Activated CD8-positive, alpha-beta memory T cell treated with anti-CD3 and anti-CD28 coated beads, Interleukin-2, amount 50 U/mL, for 24 hours (primary cell): ENCODE measurements around the gene CHRDL2.
"Not testable (repeated sequence)": the region's sequence is repeated elsewhere in the genome, so short reads cannot be mapped to it uniquely, and the experiment has no call there.

Source experiments
- DNase-seq: peaks from one replicate; pipeline ENCODE4 v3.0.0-alpha.2; 2020; ENCODE audit errors: extremely low read depth

CHRDL2 gene

DNA sequence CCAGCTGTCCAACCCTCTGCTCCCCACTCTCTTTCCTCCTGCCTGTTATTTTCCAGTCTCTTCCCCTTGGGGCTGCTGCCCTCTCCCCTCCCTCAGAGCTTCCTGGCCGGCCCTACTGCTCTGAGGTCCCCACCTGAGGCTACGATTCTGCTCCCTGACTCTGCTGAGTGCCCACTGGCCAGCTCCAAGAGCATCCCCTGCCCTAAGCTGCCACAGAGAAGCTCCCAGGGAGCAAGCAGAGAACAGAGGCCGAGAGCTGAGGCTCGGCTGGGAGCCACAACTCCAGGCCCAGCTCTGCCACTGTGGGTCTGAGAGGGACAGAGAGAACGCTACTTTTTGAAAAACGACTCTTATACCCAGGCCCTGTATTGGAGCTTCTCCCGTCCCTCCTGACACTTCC lies 61.1 kb downstream of the CHRDL2 start:
- DNase-seq = no peak

DNA sequence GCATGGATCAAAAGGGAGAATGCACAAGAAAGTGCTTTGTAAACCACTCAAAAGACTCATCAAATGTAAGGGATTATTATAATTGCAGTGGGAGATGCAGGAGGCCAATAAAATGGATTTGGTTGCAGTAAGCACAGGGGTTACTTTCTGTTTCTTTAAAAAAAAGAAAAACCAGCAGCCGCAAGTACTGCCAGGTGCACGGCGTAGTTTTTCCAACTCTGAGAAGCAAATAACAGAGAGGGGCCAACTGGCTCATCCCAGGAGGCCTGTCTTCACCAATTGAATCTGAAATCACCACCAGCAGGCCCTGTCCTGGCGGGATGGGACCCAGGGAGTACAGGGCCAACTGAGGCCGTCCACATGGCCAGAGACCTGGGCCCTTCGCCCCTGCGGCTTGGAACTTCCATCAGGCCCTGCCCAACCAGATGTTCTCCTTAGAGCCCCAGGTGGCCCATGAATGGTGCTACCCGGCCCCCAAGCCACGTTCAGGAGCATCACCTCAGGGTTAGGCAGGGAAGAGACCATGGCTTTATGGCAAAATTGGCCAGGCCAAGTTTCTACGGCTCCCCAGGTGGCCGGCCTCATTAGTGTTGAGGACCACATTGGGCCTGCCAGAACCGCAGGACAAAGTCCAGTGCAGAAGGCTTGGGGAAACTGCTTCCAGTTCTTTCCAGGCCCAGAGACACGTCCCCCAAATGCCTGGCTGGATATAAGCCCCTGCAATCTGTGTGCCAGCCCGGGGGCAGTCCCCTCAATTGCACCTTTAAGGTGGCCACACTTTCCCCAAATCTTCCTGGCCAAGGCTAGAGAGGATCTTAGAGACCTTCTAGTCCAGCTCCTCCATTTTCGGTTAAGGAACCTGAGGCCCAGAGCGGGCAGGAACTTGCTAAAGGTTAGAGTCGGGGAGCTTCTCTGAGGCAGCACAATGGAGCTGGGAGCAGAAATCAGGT lies 61.7 kb downstream of the CHRDL2 start:
- DNase-seq = no peak

DNA sequence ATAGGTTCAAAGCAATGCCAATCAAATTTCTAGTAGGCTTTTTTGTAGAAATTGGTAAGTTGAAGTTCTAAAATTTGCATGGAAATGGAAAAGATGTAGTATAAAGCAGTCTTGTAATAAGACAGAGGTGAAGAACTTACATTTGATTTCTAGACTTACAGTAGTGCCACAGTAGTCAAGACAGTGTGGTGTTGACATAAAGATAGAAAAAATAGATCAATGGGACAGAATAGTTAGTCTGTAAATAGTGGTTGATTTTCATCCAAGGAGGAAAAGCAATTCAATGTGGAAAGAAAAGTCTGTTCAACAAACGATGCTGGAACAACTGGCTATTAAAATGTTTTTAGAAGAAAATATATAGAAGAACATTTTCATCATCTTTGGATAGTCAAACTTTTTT lies 67.9 kb downstream of the CHRDL2 start:
- no peak for DNase-seq

DNA sequence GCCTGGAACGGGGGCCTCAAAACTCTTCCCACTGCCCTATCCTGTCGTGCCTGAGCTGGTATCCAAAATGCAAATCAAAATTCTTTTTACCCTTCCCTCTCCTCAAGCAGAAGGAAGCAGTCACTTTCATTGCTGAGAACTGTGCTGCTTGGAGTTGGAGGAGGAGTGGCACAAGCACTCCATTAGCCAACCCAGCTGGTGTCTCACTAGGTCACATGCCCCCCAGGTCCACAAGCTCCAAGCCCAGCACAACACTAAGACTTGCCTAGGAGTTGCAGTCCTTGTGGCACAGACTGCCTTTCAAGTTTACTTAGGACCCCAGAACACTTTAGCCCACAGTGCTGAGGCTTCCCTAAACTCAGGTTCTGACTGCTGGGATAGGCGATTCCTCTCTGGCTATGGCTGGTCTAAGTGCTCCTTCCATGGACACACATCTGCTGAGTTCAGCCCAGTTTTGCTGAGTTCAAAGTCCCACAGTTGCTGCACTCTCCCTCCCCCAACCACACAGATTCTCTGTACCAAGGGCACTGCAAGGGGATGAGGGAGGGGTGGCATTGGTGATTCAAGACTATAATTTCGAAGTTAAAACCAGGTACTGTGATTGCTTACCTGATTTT lies 68.6 kb downstream of the CHRDL2 start:
- no peak for DNase-seq

DNA sequence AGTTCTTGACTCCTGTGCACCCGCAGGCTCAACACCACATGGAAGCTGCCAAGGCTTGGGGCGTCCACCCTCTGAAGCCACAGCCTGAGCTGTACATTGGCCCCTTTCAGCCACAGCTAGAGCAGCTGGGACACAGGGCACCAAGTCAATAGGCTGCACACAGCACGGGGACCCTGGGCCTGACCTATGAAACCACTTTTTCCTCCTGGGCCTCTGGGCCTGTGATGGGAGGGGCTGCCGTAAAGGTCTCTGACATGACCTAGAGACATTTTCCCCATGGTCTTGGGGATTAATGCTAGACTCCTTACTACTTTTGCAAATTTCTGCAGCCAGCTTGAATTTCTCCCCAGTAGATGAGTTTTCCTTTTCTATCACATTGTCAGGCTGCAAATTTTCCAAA lies 72.1 kb downstream of the CHRDL2 start:
- not testable (repeated sequence) for DNase-seq

DNA sequence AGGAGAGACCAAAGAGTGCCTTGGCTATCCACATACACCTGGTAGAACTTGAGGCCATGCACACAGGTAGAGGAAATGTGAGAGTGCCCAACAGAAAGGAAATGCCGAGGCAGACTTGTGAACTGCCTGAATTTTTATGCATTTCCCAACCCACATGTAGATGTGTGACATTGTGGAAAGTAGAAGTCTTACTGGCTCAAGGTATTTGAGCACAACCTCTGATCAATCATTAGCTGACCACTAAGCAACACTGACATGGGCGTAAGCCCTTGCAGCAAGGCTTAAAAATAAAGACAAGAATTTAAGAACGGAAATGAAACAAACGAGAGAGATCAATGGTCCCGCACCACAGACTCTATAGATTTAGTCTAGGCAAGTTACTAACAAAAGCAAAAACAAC lies 76.2 kb downstream of the CHRDL2 start:
- DNase-seq = no peak

DNA sequence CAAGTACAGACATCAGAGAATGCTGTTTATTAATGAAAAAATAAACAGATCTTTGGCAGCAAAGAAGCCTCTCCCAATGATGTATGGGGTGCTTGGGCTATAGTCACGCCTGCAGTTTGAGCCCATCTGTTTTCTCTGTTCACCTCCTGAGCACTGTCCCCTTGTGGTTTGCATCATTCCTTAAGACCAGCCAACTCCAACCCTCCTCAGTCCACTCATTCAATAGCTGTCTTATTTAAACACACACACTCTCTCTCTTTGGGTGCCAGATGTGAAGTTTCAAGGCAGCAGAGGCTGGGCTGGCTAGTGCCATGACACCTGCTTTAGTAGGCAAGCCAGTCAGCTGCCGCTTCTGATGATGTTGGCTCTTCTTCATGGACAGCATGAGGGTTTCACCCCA lies 80.7 kb downstream of the CHRDL2 start:
- no peak for DNase-seq

DNA sequence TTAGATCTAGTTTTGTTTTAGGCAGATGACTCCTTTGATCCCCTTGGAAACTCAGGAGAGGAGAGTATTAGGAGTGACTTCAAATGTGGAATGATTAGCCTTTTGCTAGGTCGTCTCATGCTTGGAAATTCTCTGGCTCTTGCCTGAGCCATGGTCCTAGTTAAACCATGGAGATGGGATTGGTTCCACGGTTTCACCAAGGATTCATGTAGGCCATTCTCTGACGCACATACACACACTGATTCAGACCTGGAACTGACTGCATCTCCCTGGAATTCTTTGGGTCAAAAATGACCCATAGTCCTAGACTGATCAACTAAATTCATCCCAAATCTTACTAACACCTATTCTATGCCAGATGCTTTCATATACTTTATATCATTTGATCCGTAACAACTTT lies 82.3 kb downstream of the CHRDL2 start:
- no peak for DNase-seq

DNA sequence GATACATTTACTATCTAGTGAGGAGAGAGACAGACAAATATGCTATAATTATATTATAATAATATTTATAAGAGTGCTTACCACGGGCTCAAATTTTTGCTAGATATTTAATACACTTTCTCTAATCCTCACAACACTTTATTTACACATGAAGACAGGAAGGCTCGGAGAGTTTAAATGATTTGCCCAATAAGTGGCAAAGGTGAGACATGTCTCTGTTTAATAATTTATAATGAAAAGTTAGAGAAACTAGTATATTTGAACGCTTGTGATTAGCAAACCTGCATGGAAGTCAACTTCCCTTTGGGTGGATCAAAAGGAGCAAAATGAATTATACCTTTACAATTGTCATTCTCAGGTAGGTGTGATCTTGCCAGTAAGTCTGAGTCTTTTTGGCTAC lies 83.4 kb downstream of the CHRDL2 start:
- DNase-seq = no peak

DNA sequence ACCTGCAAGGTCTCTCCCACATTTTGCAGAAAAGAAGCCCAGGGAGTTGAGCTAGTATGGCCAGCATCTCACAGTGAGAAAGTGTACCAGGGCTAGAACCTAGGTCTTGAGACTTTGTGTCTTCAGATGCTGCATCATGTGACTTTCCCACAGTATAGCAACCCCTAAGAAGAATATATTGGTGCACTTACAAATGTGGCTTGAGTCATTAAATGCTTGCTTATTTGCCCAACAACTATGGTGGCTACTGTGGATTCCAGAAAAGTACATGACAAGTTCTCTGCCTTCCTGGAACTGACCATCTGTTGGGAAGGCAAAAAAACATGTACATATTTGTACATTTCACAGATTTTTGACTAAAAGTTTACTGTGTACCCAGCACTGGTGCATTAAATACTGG lies 83.8 kb downstream of the CHRDL2 start:
- no peak for DNase-seq

DNA sequence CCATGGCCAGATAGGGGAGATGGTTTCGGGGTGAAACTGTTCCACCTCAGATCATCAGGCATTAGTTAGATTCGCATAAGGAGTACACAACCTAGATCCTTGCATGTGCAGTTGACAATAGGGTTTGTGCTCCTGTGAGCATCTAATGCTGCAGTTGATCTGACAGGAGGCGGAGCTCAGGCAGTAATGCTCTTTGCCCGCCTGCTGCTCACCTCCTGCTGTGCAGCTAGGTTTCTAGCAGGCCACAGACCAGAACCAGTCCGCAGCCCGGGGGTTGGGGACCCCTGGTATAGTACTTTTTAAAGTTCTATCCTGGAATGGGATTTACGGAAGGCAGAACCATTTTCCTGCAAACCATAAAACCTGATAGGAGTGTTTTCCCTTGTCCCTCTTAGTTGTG lies 84.3 kb downstream of the CHRDL2 start:
- DNase-seq = no peak
